ENCODE results near the gene ANXA6. TPM values are rescaled to one million over a fixed set of nuclear protein-coding genes. Genes with fewer than 3 reads are reported as not detected.

Gene ANXA6
- total and polyA plus RNA-seq, 2 of the 4 experiments (the other 2 are of a cell fraction), result 355 to 610 TPM

GRCh38 chr5:151074557-151074956, 83.0 kb downstream of the ANXA6 start:
- Histone ChIP-seq H2AK5ac (ENCODE audit: low read depth, low read length) (peak overlapping the region; percentile 48; the same call in 1 of the 2 replicates), H3K27me3 (ENCODE audit: control insufficient read depth, insufficient read depth, low read length) (no peaks in the 10 kb centered on the region), H3K79me1 (ENCODE audit: low read depth in 1 of 2, low read length in 2 of 2) (peaks cover 38 to 92% of the 10 kb centered on the region in 2 experiments), H2AFZ (replicated peaks; ENCODE audit: low read length, poor library complexity) (no peak overlapping the region), H4K20me1 (ENCODE audit: insufficient read depth, low read length) (peaks cover 60% of the 10 kb centered on the region), H3K4me3 (ENCODE audit: insufficient read depth, low read depth, low read length) (no peak overlapping the region), H2BK15ac (ENCODE audit: low read depth, low read length) (peak overlapping the region; percentile 22; the same call in 1 of the 3 replicates), H3K9ac (ENCODE audit: low read depth, low read length) (no peak overlapping the region), H3K9me1 (ENCODE audit: insufficient read depth, low read length) (peaks cover 62% of the 10 kb centered on the region), H3K23ac (ENCODE audit: low read depth, low read length) (no peak overlapping the region), H2BK20ac (ENCODE audit: low read depth, low read length) (peak overlapping the region; percentile 49; the same call in 1 of the 2 replicates), H4K91ac (ENCODE audit: insufficient read depth, low read depth, low read length) (no peak overlapping the region), H3K4me1 (ENCODE audit: control insufficient read depth, insufficient read depth, low read length) (peaks cover 44% of the 10 kb centered on the region), H3K9me3 (ENCODE audit: control insufficient read depth, insufficient read depth, low read length) (no peaks in the 10 kb centered on the region), H2BK120ac (ENCODE audit: low read depth, low read length) (peak overlapping the region; percentile 22; the same call in 1 of the 2 replicates), H2AK9ac (replicated peaks; ENCODE audit: low read depth, low read length, poor library complexity) (no peak overlapping the region), H3K4ac (ENCODE audit: low read depth, low read length) (peak overlapping the region; percentile 29; the same call in 1 of the 2 replicates), H3K4me2 (ENCODE audit: low read depth, low read length) (no peak overlapping the region), H3K27ac (ENCODE audit: insufficient read depth, low read length) (no peak overlapping the region), H4K5ac (ENCODE audit: low read depth, low read length) (no peak overlapping the region), H3K56ac (ENCODE audit: extremely low read depth, insufficient read depth, low read length) (no peak overlapping the region), H3K18ac (ENCODE audit: low read depth, low read length) (no peak overlapping the region), H2BK5ac (ENCODE audit: low read depth, low read length, poor library complexity, severe bottlenecking) (peak overlapping the region; percentile 45), H4K8ac (ENCODE audit: low read depth in 2 of 2, low read length in 2 of 2) (peak overlapping the region in 1 of 2 experiments; percentile 7; a peak in 1 of 4 replicates), H3K14ac (replicated peaks; ENCODE audit: low read depth, low read length) (no peak overlapping the region), H3K36me3 (ENCODE audit: control insufficient read depth, insufficient read depth, low read length) (peaks cover 10% of the 10 kb centered on the region)
- dilution Hi-C loops (cut with HindIII; ENCODE audit: low sequenced_read_pairs, unreplicated experiment) (no loop called here), intact Hi-C loops (cut with micrococcal nuclease) (no loop called here), in situ Hi-C loops (cut with MboI; ENCODE audit: low sequenced_read_pairs) (no loop called here)
- no TSS peak for BruUV-seq (replicated peaks)
- POLR2A ChIA-PET (ENCODE audit: unreplicated experiment), result no interaction called here
- no CpG with 5 or more reads among the region's 2 CpGs for WGBS, 2 experiments (ENCODE audit: extremely low coverage in 2 of 2, insufficient read length in 1 of 2)
- no peak for TF ChIP-seq USF2 (IDR thresholded peaks at IDR 0.05; ENCODE audit: low read depth, low read length)
- TF ChIP-seq FOS (IDR thresholded peaks at IDR 0.05; ENCODE audit: low read depth, low read length), result no peak
- TF ChIP-seq RAD21 (IDR thresholded peaks at IDR 0.05; ENCODE audit: low read length), result no peak
- no peak for TF ChIP-seq CHD1 (IDR thresholded peaks at IDR 0.05; ENCODE audit: low read depth, low read length)
- TF ChIP-seq RCOR1 (IDR thresholded peaks at IDR 0.05; ENCODE audit: insufficient replicate concordance, low read length), result no peak
- no peak for TF ChIP-seq NFE2L2 (IDR thresholded peaks at IDR 0.05; ENCODE audit: low read depth, low read length)
- TF ChIP-seq MAZ (IDR thresholded peaks at IDR 0.05; ENCODE audit: borderline replicate concordance, low read depth, low read length), result no peak
- no peak for TF ChIP-seq RFX5 (IDR thresholded peaks at IDR 0.05; ENCODE audit: low read depth, low read length)
- no peak for TF ChIP-seq BHLHE40 (IDR thresholded peaks at IDR 0.05; ENCODE audit: low read depth, low read length)
- TF ChIP-seq POLR2A (IDR thresholded peaks at IDR 0.05; ENCODE audit: low read depth, low read length), result no peak
- TF ChIP-seq MAFK (IDR thresholded peaks at IDR 0.05; ENCODE audit: low read depth, low read length), result no peak
- TF ChIP-seq CTCF (conservative IDR thresholded peaks at IDR 0.05; ENCODE audit: low read depth, low read length), result no peak
- TF ChIP-seq SMC3 (IDR thresholded peaks at IDR 0.05; ENCODE audit: low read depth, low read length), result no peak
- no peak for TF ChIP-seq ELK1 (IDR thresholded peaks at IDR 0.05; ENCODE audit: borderline replicate concordance, low read depth, low read length)
- CTCF ChIA-PET, result interaction anchor here (1.2 to 2.0 kb wide), 2 partner anchors 23 to 91 kb away, joined by 3 to 9 read pairs; no protein-coding TSS in a partner anchor
- DNase-seq, result no peak
- ATAC-seq (ENCODE audit: low read depth), result no peak

All from IMR-90 (cell line).